RWPE2 (cell line): Measurements from ENCODE around the gene BLTP2.
A peak's percentile ranks its signal among the peaks of the same experiment; 100 is the strongest.

ENCODE experiments used
- ATAC-seq: fragments of 200-7000 bp; cut with Tn5 transposase; 3 replicates; pipeline ENCODE4 v1.9.1; 2021; ENCODE audit warnings: low read depth
- DNase-seq: peaks from one replicate; pipeline ENCODE4 v3.0.0-alpha.2; 2020; ENCODE audit warnings: low spot score
- H3K27ac ChIP-seq: fragments of 450-650 bp; 2 replicates; pipeline ENCODE4 v1.5.1; 2017; ENCODE audit warnings: mild to moderate bottlenecking; ENCODE audit not compliant: poor library complexity, severe bottlenecking
- H3K27me3 ChIP-seq: fragments of 250-450 bp; sonication (Bioruptor Pico); 2 replicates; pipeline ENCODE4 v1.5.1; 2021; ENCODE audit warnings: mild to moderate bottlenecking, moderate library complexity; ENCODE audit not compliant: insufficient read depth, poor library complexity, severe bottlenecking
- H3K36me3 ChIP-seq: fragments of 250-450 bp; sonication (Bioruptor Pico); 2 replicates; pipeline ENCODE4 v1.5.1; 2020; ENCODE audit warnings: low read depth, mild to moderate bottlenecking, moderate library complexity
- H3K4me1 ChIP-seq: fragments of 250-450 bp; sonication (Bioruptor Pico); 2 replicates; pipeline ENCODE4 v1.5.1; 2021; ENCODE audit warnings: mild to moderate bottlenecking, moderate library complexity; ENCODE audit not compliant: insufficient read depth, poor library complexity, severe bottlenecking
- H3K4me3 ChIP-seq: fragments of 250-450 bp; sonication (Bioruptor Pico); 2 replicates; pipeline ENCODE4 v1.5.1; 2021; ENCODE audit warnings: mild to moderate bottlenecking, moderate library complexity; ENCODE audit not compliant: severe bottlenecking
- H3K9me3 ChIP-seq: fragments of 250-450 bp; sonication (Bioruptor Pico); 2 replicates; pipeline ENCODE4 v1.5.1; 2021; ENCODE audit warnings: mild to moderate bottlenecking, moderate library complexity; ENCODE audit not compliant: severe bottlenecking
- CTCF ChIP-seq: fragments of 450-650 bp; IDR thresholded peaks from one replicate; pipeline ENCODE4 v1.5.1; 2017; ENCODE audit warnings: mild to moderate bottlenecking, moderate library complexity; ENCODE audit not compliant: poor library complexity, severe bottlenecking

BLTP2 gene

GRCh38 chr17:28669918-28670317 lies 25.0 kb upstream of the BLTP2 start:
- Histone ChIP-seq H3K27me3 (no peaks in the 10 kb centered on the region), H3K9me3 (no peaks in the 10 kb centered on the region), H3K36me3 (peaks cover 91% of the 10 kb centered on the region), H3K27ac (no peak overlapping the region), H3K4me3 (no peak overlapping the region), H3K4me1 (no peaks in the 10 kb centered on the region)
- ATAC-seq (no peak), DNase-seq (no peak)
- TF ChIP-seq CTCF, result no peak

DNA sequence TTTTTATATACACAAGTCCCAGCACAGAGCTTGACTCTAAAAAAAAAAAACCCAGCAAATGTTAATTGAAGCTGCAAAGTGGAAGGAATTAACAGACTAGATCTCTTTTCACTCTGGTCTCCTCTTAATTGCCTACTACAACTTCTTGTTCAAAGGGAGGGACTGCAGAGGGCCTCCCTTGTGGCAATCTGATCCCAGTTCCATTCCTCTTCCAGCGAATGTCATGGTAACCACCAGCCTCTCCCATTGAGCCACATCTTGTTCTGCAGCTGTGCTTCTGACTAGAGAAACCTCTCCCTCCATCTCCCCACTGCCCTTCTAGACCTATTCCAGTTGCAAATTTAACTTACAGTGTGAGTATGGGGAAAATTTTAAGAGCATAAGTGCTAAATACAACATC lies 22.9 kb upstream of the BLTP2 start:
- Histone ChIP-seq H3K36me3 (peaks cover 88% of the 10 kb centered on the region), H3K9me3 (no peaks in the 10 kb centered on the region), H3K4me1 (peaks cover 7% of the 10 kb centered on the region), H3K27me3 (no peaks in the 10 kb centered on the region), H3K27ac (no peak overlapping the region), H3K4me3 (no peak overlapping the region)
- no peak for TF ChIP-seq CTCF
- ATAC-seq (no peak), DNase-seq (no peak)

DNA sequence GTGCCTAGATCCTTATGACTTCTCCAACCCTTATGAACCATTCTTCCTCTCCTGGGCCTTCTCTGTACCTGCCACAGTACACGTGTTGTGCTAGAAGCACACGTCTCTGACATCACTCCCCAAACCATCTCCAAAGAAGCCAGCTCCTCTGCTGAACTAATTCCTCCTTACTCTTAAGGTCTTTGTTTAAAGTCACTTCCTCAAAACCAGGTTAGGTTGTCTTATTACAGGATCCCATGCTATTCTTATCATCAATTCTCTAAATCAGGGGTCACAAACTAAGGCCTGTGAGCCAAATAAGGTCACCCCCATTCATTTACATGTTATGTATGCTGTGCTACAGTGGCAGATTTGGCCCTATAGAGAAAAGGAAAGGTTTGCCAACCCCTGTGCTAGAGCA lies 21.0 kb upstream of the BLTP2 start:
- no peak for TF ChIP-seq CTCF
- DNase-seq (no peak), ATAC-seq (no peak)
- H3K27ac ChIP-seq, result no peak overlapping the region
- no peaks in the 10 kb centered on the region for H3K27me3 ChIP-seq
- H3K4me1 ChIP-seq, result peaks cover 8% of the 10 kb centered on the region
- H3K9me3 ChIP-seq, result no peaks in the 10 kb centered on the region
- H3K4me3 ChIP-seq, result no peak overlapping the region
- peaks cover 70% of the 10 kb centered on the region for H3K36me3 ChIP-seq

- Histone ChIP-seq H3K27me3 (no peaks in the 10 kb centered on the region), H3K4me3 (no peak overlapping the region), H3K9me3 (no peaks in the 10 kb centered on the region), H3K27ac (peak overlapping the region; percentile 68), H3K4me1 (peaks cover 8% of the 10 kb centered on the region), H3K36me3 (peaks cover 47% of the 10 kb centered on the region)
- no peak for TF ChIP-seq CTCF
- ATAC-seq, result no peak
- no peak for DNase-seq
Measured at GRCh38 chr17:28663723-28664122, 18.8 kb upstream of the BLTP2 start.

- TF ChIP-seq CTCF, result no peak
- H3K36me3 ChIP-seq, result peaks cover 42% of the 10 kb centered on the region
- DNase-seq (no peak), ATAC-seq (peak; percentile 20; the same call in 2 of the 3 replicates)
- H3K4me1 ChIP-seq, result peaks cover 8% of the 10 kb centered on the region
- peak overlapping the region; percentile 68 for H3K27ac ChIP-seq
- peak overlapping the region; percentile 70 for H3K4me3 ChIP-seq
- no peaks in the 10 kb centered on the region for H3K27me3 ChIP-seq
- H3K9me3 ChIP-seq, result no peaks in the 10 kb centered on the region
Measured at GRCh38 chr17:28662527-28662829, 17.5 kb upstream of the BLTP2 start.
